Spleen (tissue), 11 donors: ENCODE measurements around the gene KCTD5. TPM values are rescaled to one million over a fixed set of nuclear protein-coding genes. Genes with fewer than 3 reads are reported as not detected.
"Not testable (repeated sequence)": the region's sequence is repeated elsewhere in the genome, so short reads cannot be mapped to it uniquely, and the experiment has no call there.

Experiments
- DNase-seq: peaks from one replicate; pipeline ENCODE4 v3.0.0-alpha.2; 2020
- H3K27ac ChIP-seq, 8 donors: fragments of 200-600 bp; sonication (generic) in 7 of 8; 1 replicate in 4 of 8; 2 replicates in 4 of 8; pipeline versions ENCODE4 v1.5.0 to v1.8.0; 2016 to 2021; ENCODE audit warnings: inconsistent platforms in 4 of 8, mild to moderate bottlenecking in 4 of 8, moderate library complexity in 1 of 8
- H3K27me3 ChIP-seq, 7 donors: fragments of 200-600 bp; sonication (generic) in 6 of 7; replicated peaks in 1 of 7; 1 replicate in 4 of 7; 2 replicates in 3 of 7; pipeline versions ENCODE4 v1.5.0 to v1.8.0; 2016 to 2021; ENCODE audit warnings: inconsistent platforms in 3 of 7, mild to moderate bottlenecking in 1 of 7
- H3K36me3 ChIP-seq, 6 donors: fragments of 200-600 bp; sonication (generic) in 5 of 6; 1 replicate in 4 of 6; 2 replicates in 2 of 6; pipeline versions ENCODE4 v1.5.0 to v1.8.0; 2016 to 2021; ENCODE audit warnings: inconsistent platforms in 2 of 6
- H3K4me1 ChIP-seq, 6 donors: fragments of 200-600 bp; sonication (generic) in 5 of 6; 1 replicate in 3 of 6; 2 replicates in 3 of 6; pipeline versions ENCODE4 v1.5.0 to v1.8.0; 2016 to 2021; ENCODE audit warnings: inconsistent platforms in 3 of 6
- H3K4me3 ChIP-seq, 8 donors: fragments of 200-600 bp; sonication (generic) in 7 of 8; 1 replicate in 4 of 8; 2 replicates in 4 of 8; pipeline versions ENCODE4 v1.5.0 to v1.8.0; 2016 to 2021; ENCODE audit warnings: inconsistent platforms in 4 of 8, mild to moderate bottlenecking in 4 of 8, moderate library complexity in 2 of 8
- H3K9me3 ChIP-seq, 8 donors: fragments of 200-600 bp; sonication (generic) in 7 of 8; 1 replicate in 4 of 8; 2 replicates in 4 of 8; pipeline versions ENCODE4 v1.5.0 to v1.8.0; 2016 to 2021; ENCODE audit warnings: inconsistent platforms in 4 of 8
- CTCF ChIP-seq, 11 experiments: fragments of 200-600 bp in 7 of 11; fragments of 450-650 bp in 4 of 11; sonication (generic) in 4 of 11; IDR thresholded peaks in 8 of 11; conservative IDR thresholded peaks in 3 of 11; 1 replicate in 7 of 11; 2 replicates in 4 of 11; pipeline versions ENCODE4 v1.4.0 to v1.8.0; 2016 to 2021; ENCODE audit warnings: antibody characterized with exemption in 11 of 11, inconsistent platforms in 4 of 11, mild to moderate bottlenecking in 1 of 11
- POLR2A ChIP-seq, 3 donors: fragments of 450-650 bp; IDR thresholded peaks; one replicate each; pipeline ENCODE4 v1.5.1; 2017; ENCODE audit warnings: antibody characterized with exemption in 3 of 3, mild to moderate bottlenecking in 1 of 3
- POLR2AphosphoS5 ChIP-seq, 3 donors: sonication (generic); formaldehyde crosslinking; IDR thresholded peaks; one replicate each; pipeline ENCODE4 v1.5.1; 2017; ENCODE audit warnings: antibody characterized with exemption in 3 of 3
- WGBS, 5 donors: extraction: QIAGEN DNeasy Blood & Tissue Kit in 3 of 5; methylation state at CpG; one replicate each; pipeline versions ENCODE4 v1.1.5 to v1.1.7; 2013 to 2018; 5-methylcytosine and 5-hydroxymethylcytosine counted together
- intact Hi-C: fragments of 100-400 bp; cut with DNase I; formaldehyde crosslinking; loops from one replicate; pipeline ENCODE4 v1.15.0; 2023; ENCODE audit warnings: low total_unique reads
- polyA plus RNA-seq, 3 donors: library from polyadenylated mRNA; stranded (reverse); fragments of 200-250 nt; gene quantifications; one replicate each; pipeline ENCODE4 v1.2.1, GENCODE V29; 2013
- total RNA-seq, 7 donors: library from RNA; depleted of rRNA in 3 of 7; stranded (reverse); fragments of >200 nt in 3 of 7; fragmentation: NEBNext Ultra II Directional in 4 of 7; extraction: Animal tissue kit (Norgen Biotek cat#: 25700) in 4 of 7; gene quantifications; one replicate each; pipeline versions ENCODE4 v1.1.0 to v1.2.1, GENCODE V29; 2016 to 2021
- donor health status: healthy with polysubstance abuse.
- donor health status: DM: no; HTN: no; CAD: no; lungs with moderate emphysema.
- donor health status: DM: no; HTN: no; CAD: no.
- donor health status: Bipolar disorder and iron deficiency.
- donor health status: healthy.
- donor health status: DM: no; HTN: no; CAD: no.
- donor health status: DM: yes; HTN: yes; CAD: no.

The KCTD5 gene
- total and polyA plus RNA-seq, 10 donors, result 13.1 to 32.1 (median 26.5) TPM

- intact Hi-C loops, H3K27me3 ChIP-seq, DNase-seq, H3K9me3 ChIP-seq: not testable (repeated sequence)
- peaks cover 0 to 41% (median 10%) of the 10 kb centered on the region in 6 donors for H3K36me3 ChIP-seq
- H3K4me3 ChIP-seq, result peak overlapping the region in 1 of 8 donors; percentile 83
- 58 to 75% (median 58%) methylated on average over 9 to 10 of the region's 10 CpGs for WGBS, 5 donors
- H3K4me1 ChIP-seq, result peaks cover 14 to 51% (median 38%) of the 10 kb centered on the region in 6 donors
- peak overlapping the region in 2 of 8 donors; percentile 16 to 17 for H3K27ac ChIP-seq
- TF ChIP-seq CTCF (IDR thresholded peaks at IDR 0.05 in 8 of 11, conservative IDR thresholded peaks at IDR 0.05 in 3 of 11), result peak in 5 of 11 experiments; percentile 21 to 31 (median 27)
Observed at GRCh38 chr16:2671193-2671592, 11.1 kb upstream of the KCTD5 start.

GRCh38 chr16:2671741-2672140 is 10.6 kb upstream of the KCTD5 start:
- no peaks in the 10 kb centered on the region for H3K27me3 ChIP-seq
- DNase-seq, result no peak
- H3K4me3 ChIP-seq, result peak overlapping the region in 4 of 8 donors; percentile 11 to 83 (median 63)
- peaks cover 14 to 51% (median 38%) of the 10 kb centered on the region in 6 donors for H3K4me1 ChIP-seq
- H3K9me3 ChIP-seq, result no peaks in the 10 kb centered on the region
- no peak overlapping the region for H3K27ac ChIP-seq
- no peak for TF ChIP-seq CTCF (IDR thresholded peaks at IDR 0.05 in 8 of 11, conservative IDR thresholded peaks at IDR 0.05 in 3 of 11)
- TF ChIP-seq POLR2A (IDR thresholded peaks at IDR 0.05), result no peak
- TF ChIP-seq POLR2AphosphoS5 (IDR thresholded peaks at IDR 0.05), result no peak
- WGBS, 5 donors, result 84 to 91% (median 89%) methylated on average over 13 of the region's 13 CpGs
- intact Hi-C loops, result no loop called here
- peaks cover 0 to 36% (median 10%) of the 10 kb centered on the region in 6 donors for H3K36me3 ChIP-seq

- intact Hi-C loops, result no loop called here
- Histone ChIP-seq H3K27ac (peak overlapping the region; percentile 83 to 97 (median 90)), H3K4me1 (peaks cover 14 to 51% (median 38%) of the 10 kb centered on the region in 6 donors), H3K9me3 (no peaks in the 10 kb centered on the region), H3K27me3 (no peaks in the 10 kb centered on the region), H3K36me3 (peaks cover 0 to 20% (median 5%) of the 10 kb centered on the region in 6 donors), H3K4me3 (peak overlapping the region; percentile 50 to 83 (median 62))
- WGBS, 5 donors, result 0 to 2% (median 1%) methylated on average over 46 to 107 of the region's 107 CpGs
- peak; percentile 49 to 79 (median 78) for TF ChIP-seq POLR2AphosphoS5 (IDR thresholded peaks at IDR 0.05)
- TF ChIP-seq CTCF (IDR thresholded peaks at IDR 0.05 in 8 of 11, conservative IDR thresholded peaks at IDR 0.05 in 3 of 11), result peak in 1 of 11 experiments; percentile 22
- TF ChIP-seq POLR2A (IDR thresholded peaks at IDR 0.05), result peak in 1 of 3 donors; percentile 32
- peak; percentile 99 for DNase-seq
Observed at GRCh38 chr16:2673066-2673999, 9.0 kb upstream of the KCTD5 start.

GRCh38 chr16:2675021-2675420 is 7.3 kb upstream of the KCTD5 start:
- H3K27ac ChIP-seq, result peak overlapping the region in 6 of 8 donors; percentile 54 to 97 (median 92)
- WGBS, 5 donors, result 80 to 92% (median 88%) methylated on average over 7 of the region's 7 CpGs

More at GRCh38 chr16:2675021-2675420, 7.3 kb upstream of the KCTD5 start:
- Histone ChIP-seq H3K4me3 (peak overlapping the region in 1 of 8 donors; percentile 5), H3K4me1 (peaks cover 14 to 41% (median 31%) of the 10 kb centered on the region in 6 donors), H3K9me3 (no peaks in the 10 kb centered on the region), H3K27me3 (no peaks in the 10 kb centered on the region), H3K36me3 (peaks cover 0 to 9% (median 0%) of the 10 kb centered on the region in 6 donors)
- no peak for DNase-seq
- intact Hi-C loops, result no loop called here
- TF ChIP-seq POLR2AphosphoS5 (IDR thresholded peaks at IDR 0.05), result no peak
- no peak for TF ChIP-seq CTCF (IDR thresholded peaks at IDR 0.05 in 8 of 11, conservative IDR thresholded peaks at IDR 0.05 in 3 of 11)
- TF ChIP-seq POLR2A (IDR thresholded peaks at IDR 0.05), result no peak
